HG03064 (cell line): ENCODE data around the gene ZNF70.

Source experiments
- ATAC-seq: cut with Tn5 transposase; IDR thresholded peaks from one replicate; pipeline ENCODE4 v1.9.1; 2021; ENCODE audit warnings: low read depth; ENCODE audit not compliant: unreplicated experiment

The ZNF70 gene

DNA sequence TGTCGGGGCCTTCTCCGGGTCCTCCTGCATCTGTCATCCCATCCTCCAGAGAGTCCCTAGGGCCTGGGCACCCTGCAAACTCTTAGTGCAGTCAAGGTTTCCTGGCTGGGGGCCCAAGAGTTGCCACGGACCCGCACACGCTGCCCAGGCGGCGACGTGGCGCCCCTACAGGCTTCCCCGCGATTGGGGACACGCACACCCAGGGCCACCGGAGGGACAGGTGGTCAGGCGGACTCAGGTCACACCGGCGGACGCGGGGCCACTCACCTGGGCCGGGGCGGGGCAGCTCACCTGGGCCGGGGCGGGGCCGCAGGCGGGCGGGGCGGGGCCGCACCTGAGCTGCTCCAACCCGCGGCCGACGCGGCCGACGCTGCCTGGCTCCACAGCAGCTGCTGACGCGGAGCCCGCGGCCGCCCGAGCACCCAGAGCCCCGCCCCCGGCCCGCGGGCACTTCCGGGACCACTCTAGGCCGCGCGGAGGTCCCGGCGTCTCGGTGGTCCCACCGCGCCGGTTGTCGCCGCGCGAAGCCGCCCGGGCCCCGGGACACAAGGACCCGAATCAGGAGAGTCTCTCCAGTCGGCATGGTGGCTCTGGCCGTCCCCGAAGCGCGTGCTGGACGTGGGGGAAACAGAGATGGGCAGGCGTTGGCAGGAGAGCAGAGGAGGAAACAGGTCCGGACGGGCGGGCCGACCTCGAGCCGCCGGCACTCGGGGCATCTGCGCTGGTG is at the start of gene ZNF70:
TSS of gene ZNF70 (minus strand) at position 399 of the 727 bp plus-strand sequence. CDS start 5,972 bp downstream, outside the sequence.
- ATAC-seq = peak; percentile 68

- ATAC-seq = no peak
Observed at GRCh38 chr22:23796461-23796860, 45.5 kb upstream of the ZNF70 start.

- no peak for ATAC-seq
Observed at GRCh38 chr22:23793326-23793725, 42.4 kb upstream of the ZNF70 start.

GRCh38 chr22:23791738-23792645 is 41.1 kb upstream of the ZNF70 start:
- no peak for ATAC-seq

- no peak for ATAC-seq
Observed at GRCh38 chr22:23790819-23791737, 40.2 kb upstream of the ZNF70 start.

- ATAC-seq = no peak
Observed at GRCh38 chr22:23789638-23790037, 38.7 kb upstream of the ZNF70 start.

DNA sequence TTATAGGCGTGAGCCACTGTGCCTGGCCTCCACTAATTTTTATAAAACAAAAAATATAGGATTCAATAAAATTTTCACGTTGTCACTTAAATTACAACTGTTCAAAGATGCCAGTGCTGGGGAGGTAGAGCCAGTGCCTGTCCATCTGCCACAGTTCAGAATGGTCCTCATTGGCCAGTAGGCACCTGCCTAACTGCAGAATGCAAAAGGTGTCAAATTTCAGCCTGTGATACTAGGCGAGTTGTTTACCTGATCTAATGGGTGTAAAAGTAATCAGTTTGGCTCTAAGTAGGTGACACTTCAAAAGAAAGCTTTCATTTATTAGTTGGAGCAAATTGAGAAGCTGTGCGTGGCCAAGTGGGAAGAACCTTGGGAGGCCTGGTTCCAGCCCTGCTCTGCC is 38.2 kb upstream of the ZNF70 start:
- no peak for ATAC-seq

DNA sequence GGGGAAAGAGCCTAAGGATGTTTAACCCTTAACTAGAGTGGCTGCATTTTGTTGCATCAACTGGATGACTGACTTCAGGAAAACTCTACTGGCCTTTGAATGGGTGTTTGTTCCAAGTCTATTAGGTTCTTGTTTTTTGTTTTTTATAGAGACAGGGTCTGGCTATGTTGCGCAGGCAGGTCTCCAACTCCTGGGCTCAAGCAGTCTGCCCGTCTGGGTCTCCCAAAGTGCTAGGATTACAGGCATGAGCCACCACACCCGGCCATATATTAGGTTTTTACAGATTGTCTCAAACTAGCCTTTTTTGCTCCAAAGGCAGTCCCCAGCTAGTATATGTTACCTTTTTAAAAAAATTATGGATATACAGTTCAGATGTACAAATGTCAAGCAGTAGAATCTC is 37.0 kb upstream of the ZNF70 start:
- ATAC-seq = no peak

DNA sequence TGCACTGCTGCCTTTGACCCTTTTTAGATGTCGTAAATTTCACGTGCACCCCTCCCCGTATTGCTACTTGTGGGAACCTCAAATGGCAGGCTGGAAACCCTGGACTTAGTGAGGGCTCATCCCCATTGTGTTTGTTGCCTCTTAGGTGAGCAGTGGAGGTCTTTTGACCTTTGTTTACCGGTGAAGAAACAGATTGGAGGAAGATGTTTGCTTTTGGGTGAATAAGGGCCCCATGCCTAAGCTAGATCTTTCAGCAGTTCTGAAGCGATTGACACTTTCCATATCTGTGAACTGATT is 36.6 kb upstream of the ZNF70 start:
- ATAC-seq = no peak

DNA sequence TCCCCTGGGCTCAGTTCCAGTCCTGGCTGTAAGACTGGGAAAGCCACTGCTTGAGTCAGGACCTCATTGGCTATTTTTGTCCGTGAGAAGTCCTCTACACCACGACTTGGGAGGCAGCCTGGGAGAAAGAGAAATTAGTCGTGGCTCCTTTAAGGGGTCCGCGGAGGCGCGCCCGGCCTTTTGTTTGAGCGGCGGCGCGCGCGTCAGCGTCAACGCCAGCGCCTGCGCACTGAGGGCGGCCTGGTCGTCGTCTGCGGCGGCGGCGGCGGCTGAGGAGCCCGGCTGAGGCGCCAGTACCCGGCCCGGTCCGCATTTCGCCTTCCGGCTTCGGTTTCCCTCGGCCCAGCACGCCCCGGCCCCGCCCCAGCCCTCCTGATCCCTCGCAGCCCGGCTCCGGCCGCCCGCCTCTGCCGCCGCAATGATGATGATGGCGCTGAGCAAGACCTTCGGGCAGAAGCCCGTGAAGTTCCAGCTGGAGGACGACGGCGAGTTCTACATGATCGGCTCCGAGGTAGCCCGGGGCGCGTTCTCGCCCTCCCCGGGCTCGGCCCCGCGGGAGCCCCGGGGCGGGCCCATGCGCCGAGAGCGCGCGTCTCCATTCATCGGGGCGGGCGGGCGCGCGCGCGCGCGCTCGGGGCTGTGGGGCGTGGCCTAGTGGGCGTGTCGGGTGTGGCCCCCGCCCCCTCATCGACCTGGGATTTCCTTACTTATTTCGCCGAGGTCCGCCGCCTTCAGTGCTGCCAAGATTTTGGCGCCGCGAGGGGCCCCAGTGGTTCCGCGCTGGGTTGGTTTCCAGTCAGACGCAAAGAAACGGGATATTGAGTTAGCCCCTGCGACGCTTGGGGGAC is 36.1 kb upstream of the ZNF70 start, which contains the start of gene SMARCB1:
TSS of gene SMARCB1 (plus strand) at position 215 of the 848 bp plus-strand sequence. CDS start at position 419, 204 bp downstream.
- ATAC-seq = peak; percentile 60

GRCh38 chr22:23786261-23786710 is 35.4 kb upstream of the ZNF70 start:
- ATAC-seq = no peak

DNA sequence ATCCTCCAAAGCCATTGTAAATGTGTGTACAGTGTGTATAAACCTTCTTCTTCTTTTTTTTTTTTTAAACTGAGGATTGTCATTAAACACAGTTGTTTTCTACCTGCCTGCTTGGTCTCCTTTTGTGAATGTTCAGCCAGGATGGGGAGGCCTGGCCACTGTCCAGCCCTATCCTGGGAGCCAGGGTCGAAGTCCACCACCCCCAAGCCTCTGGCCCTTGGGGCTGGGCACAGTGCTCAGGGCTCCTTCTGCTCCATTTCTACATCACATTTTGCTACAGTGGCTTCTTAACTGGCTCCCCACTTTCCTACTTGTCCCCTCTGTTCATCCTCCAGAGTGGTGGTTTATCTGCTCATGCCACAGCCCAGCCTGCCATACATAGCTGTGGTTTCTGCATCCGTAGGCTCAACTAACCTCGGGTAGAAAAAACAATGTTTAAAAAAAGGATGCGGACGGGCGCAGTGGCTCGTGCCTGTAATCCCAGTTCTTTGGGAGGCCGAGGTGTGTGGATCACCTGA is 33.4 kb upstream of the ZNF70 start:
- no peak for ATAC-seq

DNA sequence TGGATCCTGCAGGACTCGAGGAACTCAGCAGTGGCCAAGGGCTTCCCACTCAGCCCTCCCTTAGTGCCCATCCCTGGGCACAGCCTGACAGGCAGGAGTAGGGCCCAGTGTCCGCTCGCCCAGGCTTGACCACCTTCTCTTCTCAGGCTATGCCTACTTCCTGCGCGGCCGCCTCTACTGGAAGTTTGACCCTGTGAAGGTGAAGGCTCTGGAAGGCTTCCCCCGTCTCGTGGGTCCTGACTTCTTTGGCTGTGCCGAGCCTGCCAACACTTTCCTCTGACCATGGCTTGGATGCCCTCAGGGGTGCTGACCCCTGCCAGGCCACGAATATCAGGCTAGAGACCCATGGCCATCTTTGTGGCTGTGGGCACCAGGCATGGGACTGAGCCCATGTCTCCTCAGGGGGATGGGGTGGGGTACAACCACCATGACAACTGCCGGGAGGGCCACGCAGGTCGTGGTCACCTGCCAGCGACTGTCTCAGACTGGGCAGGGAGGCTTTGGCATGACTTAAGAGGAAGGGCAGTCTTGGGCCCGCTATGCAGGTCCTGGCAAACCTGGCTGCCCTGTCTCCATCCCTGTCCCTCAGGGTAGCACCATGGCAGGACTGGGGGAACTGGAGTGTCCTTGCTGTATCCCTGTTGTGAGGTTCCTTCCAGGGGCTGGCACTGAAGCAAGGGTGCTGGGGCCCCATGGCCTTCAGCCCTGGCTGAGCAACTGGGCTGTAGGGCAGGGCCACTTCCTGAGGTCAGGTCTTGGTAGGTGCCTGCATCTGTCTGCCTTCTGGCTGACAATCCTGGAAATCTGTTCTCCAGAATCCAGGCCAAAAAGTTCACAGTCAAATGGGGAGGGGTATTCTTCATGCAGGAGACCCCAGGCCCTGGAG is 32.6 kb upstream of the ZNF70 start:
- ATAC-seq = no peak

GRCh38 chr22:23782703-23783102 is 31.8 kb upstream of the ZNF70 start:
- no peak for ATAC-seq

DNA sequence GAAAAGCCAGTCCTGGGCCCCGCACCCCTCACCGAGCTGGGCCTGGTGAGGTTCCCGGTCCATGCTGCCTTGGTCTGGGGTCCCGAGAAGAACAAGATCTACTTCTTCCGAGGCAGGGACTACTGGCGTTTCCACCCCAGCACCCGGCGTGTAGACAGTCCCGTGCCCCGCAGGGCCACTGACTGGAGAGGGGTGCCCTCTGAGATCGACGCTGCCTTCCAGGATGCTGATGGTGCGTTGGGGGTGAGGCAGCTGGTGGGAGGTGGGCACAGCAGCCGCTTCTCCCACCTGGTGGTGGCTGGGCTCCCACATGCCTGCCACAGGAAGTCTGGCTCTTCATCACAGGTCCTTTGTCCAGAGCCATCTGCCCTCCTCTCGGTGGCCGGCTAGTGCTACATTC is 31.3 kb upstream of the ZNF70 start:
- ATAC-seq = no peak

- ATAC-seq = no peak
Observed at GRCh38 chr22:23781511-23782183, 30.7 kb upstream of the ZNF70 start.

GRCh38 chr22:23781065-23781464 is 30.2 kb upstream of the ZNF70 start:
- no peak for ATAC-seq

GRCh38 chr22:23780146-23780748 is 29.3 kb upstream of the ZNF70 start:
- ATAC-seq = no peak
